Fibroblast of lung (primary cell): ENCODE measurements around the gene HNRNPA1L2. TPM values are rescaled to one million over a fixed set of nuclear protein-coding genes. Genes with fewer than 3 reads are reported as not detected.
"Not testable (repeated sequence)": the region's sequence is repeated elsewhere in the genome, so short reads cannot be mapped to it uniquely, and the experiment has no call there.

Experiments
- DNase-seq, 2 donors: peaks; one replicate each; pipeline versions ENCODE4 v3.0.0 to v3.0.0-alpha.2; 2010; ENCODE audit warnings: low read depth in 2 of 2
- H2AFZ ChIP-seq: 2 replicates; pipeline ENCODE4 v1.5.1; 2012; ENCODE audit warnings: low read length, control low read depth, inconsistent platforms
- H3K27ac ChIP-seq: 2 replicates; pipeline ENCODE4 v1.5.1; 2011; ENCODE audit warnings: low read length, control low read depth; ENCODE audit not compliant: insufficient read depth
- H3K27me3 ChIP-seq: 2 replicates; pipeline ENCODE4 v1.5.1; 2011; ENCODE audit warnings: mild to moderate bottlenecking, low read length; ENCODE audit not compliant: control insufficient read depth, insufficient read depth
- H3K36me3 ChIP-seq: 2 replicates; pipeline ENCODE4 v1.5.1; 2011; ENCODE audit warnings: low read length; ENCODE audit not compliant: control insufficient read depth, insufficient read depth
- H3K4me1 ChIP-seq: 2 replicates; pipeline ENCODE4 v1.5.1; 2011; ENCODE audit warnings: low read length; ENCODE audit not compliant: control insufficient read depth, insufficient read depth; ENCODE audit errors: extremely low read depth
- H3K4me2 ChIP-seq: 2 replicates; pipeline ENCODE4 v1.5.1; 2011; ENCODE audit warnings: low read length, control low read depth; ENCODE audit not compliant: insufficient read depth; ENCODE audit errors: extremely low read depth
- H3K4me3 ChIP-seq, 4 experiments: fragments of 200-600 bp in 1 of 4; sonication (generic) in 1 of 4; replicated peaks in 1 of 4; 2 replicates each; pipeline ENCODE4 v1.5.1; 2011 to 2016; ENCODE audit warnings: low read length in 4 of 4, low read depth in 3 of 4, mild to moderate bottlenecking in 3 of 4, control low read depth in 2 of 4, inconsistent platforms in 1 of 4, mixed read lengths in 1 of 4; ENCODE audit not compliant: insufficient read depth in 1 of 4; ENCODE audit errors: control extremely low read depth in 1 of 4
- H3K79me2 ChIP-seq: 2 replicates; pipeline ENCODE4 v1.5.1; 2012; ENCODE audit warnings: mild to moderate bottlenecking, low read length, inconsistent platforms; ENCODE audit not compliant: control insufficient read depth, insufficient read depth
- H3K9ac ChIP-seq: 2 replicates; pipeline ENCODE4 v1.5.1; 2011; ENCODE audit warnings: mild to moderate bottlenecking, low read length, control low read depth; ENCODE audit not compliant: insufficient read depth
- H3K9me3 ChIP-seq: 2 replicates; pipeline ENCODE4 v1.5.1; 2012; ENCODE audit warnings: low read depth, low read length; ENCODE audit not compliant: control insufficient read depth, insufficient read depth
- H4K20me1 ChIP-seq: 2 replicates; pipeline ENCODE4 v1.5.1; 2011; ENCODE audit warnings: low read length; ENCODE audit not compliant: control insufficient read depth, insufficient read depth; ENCODE audit errors: extremely low read depth
- CTCF ChIP-seq, 2 donors: IDR thresholded peaks in 1 of 2; conservative IDR thresholded peaks in 1 of 2; 1 replicate in 1 of 2; 2 replicates in 1 of 2; pipeline ENCODE4 v1.5.1; 2011 to 2012; ENCODE audit warnings: low read length in 2 of 2, control low read depth in 1 of 2, inconsistent platforms in 1 of 2, low read depth in 1 of 2, mild to moderate bottlenecking in 1 of 2
- EZH2 ChIP-seq: IDR thresholded peaks from 2 replicates; pipeline ENCODE4 v1.5.1; 2012; ENCODE audit warnings: low read length, control low read depth, mild to moderate bottlenecking; ENCODE audit errors: missing control alignments
- polyA plus RNA-seq, 2 donors: library from polyadenylated mRNA; depleted of rRNA in 1 of 2; stranded (reverse) in 1 of 2; unstranded in 1 of 2; fragments of >200 nt; gene quantifications; 2 replicates each; pipeline ENCODE4 v1.2.1, GENCODE V29; 2011 to 2012; ENCODE audit warnings: missing spikeins in 1 of 2
- total RNA-seq: library from RNA; depleted of rRNA; stranded (reverse); fragments of >200 nt; gene quantifications from 2 replicates; pipeline ENCODE4 v1.2.1, GENCODE V29; 2014

Gene HNRNPA1L2
- total and polyA plus RNA-seq, 2 donors (not counting 1 experiment from before 2014, with no cell fraction given): 3.3 to 9.8 TPM

DNA sequence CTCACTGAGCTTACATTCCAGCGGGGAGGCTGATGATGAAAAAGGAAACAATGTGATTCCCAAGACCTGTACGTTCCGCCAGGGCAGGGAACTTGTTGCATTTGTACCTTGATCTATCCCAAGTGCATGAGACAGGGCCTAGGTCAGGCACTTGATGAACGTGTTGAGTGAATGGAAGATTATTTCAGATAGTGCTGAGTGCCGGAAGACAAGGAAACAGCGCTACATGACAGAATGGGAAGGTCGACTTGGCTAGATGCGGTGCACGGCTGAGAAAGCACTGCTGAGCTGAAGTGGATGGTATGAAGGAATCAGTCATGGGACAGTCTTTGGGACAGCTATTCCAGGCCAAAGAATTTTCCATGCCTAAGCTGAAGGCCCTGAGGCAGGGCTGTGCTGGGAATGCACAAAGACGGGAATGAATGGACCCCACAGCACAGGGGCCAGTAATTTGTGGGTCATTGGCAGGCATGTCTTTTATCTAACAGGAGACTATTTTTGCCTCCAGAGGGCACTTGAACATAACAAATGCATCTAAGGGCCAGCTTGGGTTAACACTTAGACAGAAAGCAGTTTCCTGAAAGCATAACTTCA, 33.1 kb upstream of the HNRNPA1L2 start:
- H3K27me3 ChIP-seq, H3K79me2 ChIP-seq, H3K4me2 ChIP-seq, H3K4me3 ChIP-seq, H2AFZ ChIP-seq, H3K9ac ChIP-seq, H3K4me1 ChIP-seq, H3K36me3 ChIP-seq, H3K9me3 ChIP-seq, H4K20me1 ChIP-seq, H3K27ac ChIP-seq: not testable (repeated sequence)
- peak; percentile 34 to 40 for TF ChIP-seq CTCF (conservative IDR thresholded peaks at IDR 0.05 in 1 of 2, IDR thresholded peaks at IDR 0.05 in 1 of 2; ENCODE audit: low read depth in 1 of 2, low read length in 2 of 2)
- peak; percentile 14 to 61 for DNase-seq

DNA sequence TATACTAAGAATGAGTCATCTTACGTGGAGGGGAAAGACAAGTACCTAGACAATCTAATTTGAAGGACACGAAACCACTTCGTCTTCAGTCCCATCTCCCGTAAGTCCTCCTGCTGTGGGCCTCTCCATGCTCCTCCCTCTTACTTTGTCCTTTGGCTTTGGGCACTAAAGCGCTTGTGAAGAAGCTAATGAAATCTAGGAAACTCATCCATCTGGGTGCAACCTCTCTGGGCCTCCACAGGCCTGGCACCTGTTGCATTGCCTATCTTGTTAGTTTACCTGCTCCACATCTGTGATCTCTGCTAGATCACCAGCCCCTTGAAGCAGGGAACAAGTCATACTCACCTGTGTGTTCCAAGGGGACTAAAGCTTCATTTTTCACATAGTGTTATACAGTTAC, 32.1 kb upstream of the HNRNPA1L2 start:
- not testable (repeated sequence) for H3K27me3 ChIP-seq, H3K36me3 ChIP-seq, DNase-seq, H4K20me1 ChIP-seq, H3K9ac ChIP-seq, H3K9me3 ChIP-seq, H2AFZ ChIP-seq, H3K27ac ChIP-seq, H3K4me3 ChIP-seq, H3K79me2 ChIP-seq, H3K4me2 ChIP-seq, H3K4me1 ChIP-seq

- H3K4me1 ChIP-seq: no peaks in the 10 kb centered on the region
- H4K20me1 ChIP-seq: no peaks in the 10 kb centered on the region
- no peak for DNase-seq
- no peak overlapping the region for H3K4me3 ChIP-seq
- H3K9ac ChIP-seq: no peak overlapping the region
- no peak overlapping the region for H3K27ac ChIP-seq
- H3K4me2 ChIP-seq: no peak overlapping the region
- H3K36me3 ChIP-seq: no peaks in the 10 kb centered on the region
- TF ChIP-seq CTCF (conservative IDR thresholded peaks at IDR 0.05 in 1 of 2, IDR thresholded peaks at IDR 0.05 in 1 of 2; ENCODE audit: low read depth in 1 of 2, low read length in 2 of 2) (no peak), EZH2 (no peak)
- no peak overlapping the region for H2AFZ ChIP-seq
- no peaks in the 10 kb centered on the region for H3K9me3 ChIP-seq
- no peaks in the 10 kb centered on the region for H3K27me3 ChIP-seq
- H3K79me2 ChIP-seq: peaks cover 3% of the 10 kb centered on the region
Observed at GRCh38 chr13:52615134-52615801, 27.0 kb upstream of the HNRNPA1L2 start.
